WERI-Rb-1 (cell line): Measurements from ENCODE around the gene HPCAL4.

Source experiments
- DNase-seq: peaks from one replicate; pipeline ENCODE4 v3.0.0-alpha.2; 2020
- H3K27ac ChIP-seq: fragments of 250-450 bp; sonication (Bioruptor Pico); 2 replicates; pipeline ENCODE4 v1.5.1; 2020; ENCODE audit warnings: mild to moderate bottlenecking, moderate library complexity
- H3K27me3 ChIP-seq: fragments of 250-450 bp; sonication (Bioruptor Pico); 2 replicates; pipeline ENCODE4 v1.5.1; 2021; ENCODE audit warnings: mild to moderate bottlenecking, low read depth, moderate library complexity; ENCODE audit not compliant: insufficient read depth, severe bottlenecking
- H3K36me3 ChIP-seq: fragments of 250-450 bp; sonication (Bioruptor Pico); 2 replicates; pipeline ENCODE4 v1.5.1; 2020; ENCODE audit warnings: mild to moderate bottlenecking, moderate library complexity
- H3K4me3 ChIP-seq: 2 replicates; pipeline ENCODE4 v1.5.1; 2011; ENCODE audit warnings: low read depth, mild to moderate bottlenecking, control low read depth, low read length
- H3K9me3 ChIP-seq: fragments of 250-450 bp; sonication (Bioruptor Pico); 2 replicates; pipeline ENCODE4 v1.5.1; 2021; ENCODE audit warnings: mild to moderate bottlenecking, moderate library complexity; ENCODE audit not compliant: severe bottlenecking
- CTCF ChIP-seq: IDR thresholded peaks from 2 replicates; pipeline ENCODE4 v1.5.1; 2011; ENCODE audit warnings: low read depth, mild to moderate bottlenecking, control low read depth, inconsistent platforms, low read length

HPCAL4 gene

GRCh38 chr1:39679821-39680220, 11.4 kb downstream of the HPCAL4 start:
- no peak for DNase-seq
- no peak overlapping the region for H3K4me3 ChIP-seq
- H3K27ac ChIP-seq: no peak overlapping the region
- no peaks in the 10 kb centered on the region for H3K36me3 ChIP-seq
- TF ChIP-seq CTCF: no peak
- no peaks in the 10 kb centered on the region for H3K9me3 ChIP-seq
- H3K27me3 ChIP-seq: no peaks in the 10 kb centered on the region

- Histone ChIP-seq H3K9me3 (no peaks in the 10 kb centered on the region), H3K27me3 (peaks cover 4% of the 10 kb centered on the region), H3K4me3 (no peak overlapping the region), H3K36me3 (no peaks in the 10 kb centered on the region), H3K27ac (no peak overlapping the region)
- DNase-seq: no peak
- no peak for TF ChIP-seq CTCF
Measured at GRCh38 chr1:39678889-39679288, 12.3 kb downstream of the HPCAL4 start.

- DNase-seq: no peak
- Histone ChIP-seq H3K9me3 (no peaks in the 10 kb centered on the region), H3K27me3 (peaks cover 4% of the 10 kb centered on the region), H3K4me3 (no peak overlapping the region), H3K36me3 (no peaks in the 10 kb centered on the region), H3K27ac (no peak overlapping the region)
- no peak for TF ChIP-seq CTCF
Measured at GRCh38 chr1:39677645-39678044, 13.6 kb downstream of the HPCAL4 start.

- Histone ChIP-seq H3K36me3 (no peaks in the 10 kb centered on the region), H3K27ac (no peak overlapping the region), H3K4me3 (no peak overlapping the region), H3K9me3 (no peaks in the 10 kb centered on the region), H3K27me3 (peaks cover 9% of the 10 kb centered on the region)
- no peak for TF ChIP-seq CTCF
- no peak for DNase-seq
Measured at GRCh38 chr1:39676948-39677548, 14.2 kb downstream of the HPCAL4 start.

- Histone ChIP-seq H3K4me3 (no peak overlapping the region), H3K9me3 (no peaks in the 10 kb centered on the region), H3K27me3 (peaks cover 28% of the 10 kb centered on the region), H3K27ac (no peak overlapping the region), H3K36me3 (no peaks in the 10 kb centered on the region)
- TF ChIP-seq CTCF: no peak
- no peak for DNase-seq
Measured at GRCh38 chr1:39675220-39675619, 16.0 kb downstream of the HPCAL4 start.

- H3K4me3 ChIP-seq: no peak overlapping the region
- no peak for DNase-seq
- no peaks in the 10 kb centered on the region for H3K36me3 ChIP-seq
- H3K9me3 ChIP-seq: no peaks in the 10 kb centered on the region
- peaks cover 31% of the 10 kb centered on the region for H3K27me3 ChIP-seq
- no peak for TF ChIP-seq CTCF
- no peak overlapping the region for H3K27ac ChIP-seq
Measured at GRCh38 chr1:39673215-39673614, 18.0 kb downstream of the HPCAL4 start.
